Kidney (tissue), 14 donors: ENCODE data around the gene WBP1L. TPM values are rescaled to one million over a fixed set of nuclear protein-coding genes. Genes with fewer than 3 reads are reported as not detected.

Source experiments
- DNase-seq, 5 donors: peaks; one replicate each; pipeline ENCODE4 v3.0.0-alpha.2; 2013 to 2020
- FAIRE-seq: peaks from 2 replicates; lab custom pipeline; 2012; peaks lifted over from hg19 to GRCh38; lab: Jason Lieb, UNC
- H3K27ac ChIP-seq, 2 donors: one replicate each; pipeline ENCODE4 v1.7.0; 2013; ENCODE audit warnings: low read depth in 2 of 2, low read length in 2 of 2, inconsistent platforms in 1 of 2
- H3K27me3 ChIP-seq: one replicate; pipeline ENCODE4 v1.7.1; 2013; ENCODE audit warnings: low read length, inconsistent platforms; ENCODE audit not compliant: control insufficient read depth, insufficient read depth
- H3K36me3 ChIP-seq, 3 donors: one replicate each; pipeline versions ENCODE4 v1.7.0 to v1.7.1; 2013; ENCODE audit warnings: low read length in 3 of 3, control low read depth in 1 of 3, inconsistent platforms in 1 of 3; ENCODE audit not compliant: insufficient read depth in 3 of 3, control insufficient read depth in 2 of 3
- H3K4me1 ChIP-seq, 3 donors: one replicate each; pipeline versions ENCODE4 v1.7.0 to v1.7.1; 2013; ENCODE audit warnings: low read length in 3 of 3, inconsistent platforms in 1 of 3, low read depth in 1 of 3; ENCODE audit not compliant: control insufficient read depth in 2 of 3, insufficient read depth in 2 of 3
- H3K4me3 ChIP-seq, 3 donors: one replicate each; pipeline versions ENCODE4 v1.7.0 to v1.8.1; 2013; ENCODE audit warnings: low read length in 3 of 3, control low read depth in 1 of 3, inconsistent platforms in 1 of 3
- H3K9ac ChIP-seq, 3 donors: one replicate each; pipeline versions ENCODE4 v1.7.0 to v1.7.1; 2013; ENCODE audit warnings: low read length in 3 of 3, control low read depth in 1 of 3, inconsistent platforms in 1 of 3
- H3K9me3 ChIP-seq, 3 donors: one replicate each; pipeline versions ENCODE4 v1.7.0 to v1.7.1; 2013; ENCODE audit warnings: low read length in 3 of 3, control low read depth in 1 of 3, inconsistent platforms in 1 of 3; ENCODE audit not compliant: control insufficient read depth in 2 of 3, insufficient read depth in 1 of 3
- intact Hi-C: fragments of 100-400 bp; cut with DNase I; formaldehyde crosslinking; loops from one replicate; pipeline ENCODE4 v1.11.1; 2022
- polyA plus RNA-seq: library from polyadenylated mRNA; stranded (reverse); fragments of 350-450 nt; fragmentation: Illumina TruSeq; extraction: RNeasy Lipid Tissue Mini Kit (QIAGEN cat#74804); gene quantifications from one replicate; pipeline ENCODE4 v1.2.3, GENCODE V29; 2014; ENCODE audit warnings: low read depth, low replicate concordance; ENCODE audit not compliant: insufficient read depth
- total RNA-seq: library from RNA; stranded (reverse); fragmentation: NEBNext Ultra II Directional; extraction: Animal tissue kit (Norgen Biotek cat#: 25700); gene quantifications from one replicate; pipeline ENCODE4 v1.2.1, GENCODE V29; 2021
- TF ChIP-seq, protein P1 (sequence below): IDR thresholded peaks from 3 replicates; pipeline ENCODE4 v1.5.1; 2012; ENCODE audit warnings: mild to moderate bottlenecking, moderate library complexity, borderline replicate concordance; ENCODE audit not compliant: insufficient read depth; ENCODE audit errors: extremely low read depth
- donor health status: control.
- donor health status: control.
- donor health status: control.
- donor health status: control.
- donor health status: control.
- donor health status: DM: yes; HTN: yes; CAD: no.
- donor health status: Normal renal cell carcinoma (clear cell type).

Gene WBP1L
- total and polyA plus RNA-seq, 2 donors from 2014 or later: 27.8 to 55.7 TPM

DNA sequence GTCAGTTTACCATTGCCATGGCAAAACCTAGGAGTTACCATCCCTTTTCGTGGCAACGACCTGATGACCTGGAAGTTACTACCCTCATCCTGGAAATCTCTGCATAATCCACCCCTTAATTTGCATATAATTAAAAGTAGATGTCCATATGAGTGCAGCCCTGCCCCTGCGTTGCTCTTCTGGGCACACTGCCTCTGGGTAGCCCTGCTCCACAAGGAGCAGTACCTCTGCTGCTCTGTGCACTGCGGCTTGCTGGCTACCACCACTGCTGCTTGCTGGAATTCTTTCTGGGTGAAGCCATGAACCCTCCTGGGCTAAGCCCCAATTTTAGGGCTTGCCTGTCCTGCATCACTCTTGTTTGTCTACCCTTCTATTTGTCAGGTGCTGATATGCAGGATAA lies 80.9 kb downstream of the WBP1L start:
- Histone ChIP-seq H3K4me3 (no peak overlapping the region), H3K9ac (no peak overlapping the region), H3K27ac (no peak overlapping the region), H3K4me1 (no peaks in the 10 kb centered on the region), H3K9me3 (no peaks in the 10 kb centered on the region), H3K27me3 (no peaks in the 10 kb centered on the region), H3K36me3 (no peaks in the 10 kb centered on the region)
- FAIRE-seq (no peak), DNase-seq (no peak)
- intact Hi-C loops: no loop called here
- TF ChIP-seq, protein P1, sequence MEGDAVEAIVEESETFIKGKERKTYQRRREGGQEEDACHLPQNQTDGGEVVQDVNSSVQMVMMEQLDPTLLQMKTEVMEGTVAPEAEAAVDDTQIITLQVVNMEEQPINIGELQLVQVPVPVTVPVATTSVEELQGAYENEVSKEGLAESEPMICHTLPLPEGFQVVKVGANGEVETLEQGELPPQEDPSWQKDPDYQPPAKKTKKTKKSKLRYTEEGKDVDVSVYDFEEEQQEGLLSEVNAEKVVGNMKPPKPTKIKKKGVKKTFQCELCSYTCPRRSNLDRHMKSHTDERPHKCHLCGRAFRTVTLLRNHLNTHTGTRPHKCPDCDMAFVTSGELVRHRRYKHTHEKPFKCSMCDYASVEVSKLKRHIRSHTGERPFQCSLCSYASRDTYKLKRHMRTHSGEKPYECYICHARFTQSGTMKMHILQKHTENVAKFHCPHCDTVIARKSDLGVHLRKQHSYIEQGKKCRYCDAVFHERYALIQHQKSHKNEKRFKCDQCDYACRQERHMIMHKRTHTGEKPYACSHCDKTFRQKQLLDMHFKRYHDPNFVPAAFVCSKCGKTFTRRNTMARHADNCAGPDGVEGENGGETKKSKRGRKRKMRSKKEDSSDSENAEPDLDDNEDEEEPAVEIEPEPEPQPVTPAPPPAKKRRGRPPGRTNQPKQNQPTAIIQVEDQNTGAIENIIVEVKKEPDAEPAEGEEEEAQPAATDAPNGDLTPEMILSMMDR: no peak

DNA sequence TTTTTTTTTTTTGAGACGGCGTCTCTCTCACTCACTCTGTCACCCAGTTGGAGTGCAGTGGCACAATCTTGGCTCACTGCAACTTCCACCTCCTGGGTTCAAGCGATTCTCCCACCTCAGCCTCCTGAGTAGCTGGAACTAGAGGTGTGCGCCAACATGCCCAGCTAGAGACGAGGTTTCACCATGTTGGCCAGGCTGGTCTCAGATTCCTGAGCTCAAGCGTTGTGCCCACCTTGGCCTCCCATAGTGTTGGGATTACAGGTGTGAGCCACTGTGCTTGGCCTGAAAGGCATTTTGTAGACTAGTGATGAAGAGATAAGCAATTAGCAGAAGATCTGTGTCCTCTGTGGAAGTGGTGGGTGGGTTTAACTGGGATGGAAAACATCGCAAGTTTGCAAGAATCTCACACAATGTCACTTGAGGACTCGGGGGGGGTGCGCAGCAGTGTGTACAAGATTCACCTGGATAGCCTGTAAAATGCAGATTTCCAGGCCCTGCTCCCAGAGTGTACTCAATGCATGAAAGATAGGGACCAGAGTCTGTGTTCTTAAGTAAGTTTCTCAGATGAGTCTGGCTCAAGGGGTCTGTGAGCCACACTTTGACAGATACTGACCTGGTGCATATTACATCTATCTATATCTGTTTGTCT lies 82.5 kb downstream of the WBP1L start:
- FAIRE-seq (no peak), DNase-seq (no peak)
- no peaks in the 10 kb centered on the region for H3K9me3 ChIP-seq
- no peak overlapping the region for H3K9ac ChIP-seq
- intact Hi-C loops: no loop called here
- H3K36me3 ChIP-seq: no peaks in the 10 kb centered on the region
- no peaks in the 10 kb centered on the region for H3K4me1 ChIP-seq
- H3K27me3 ChIP-seq: no peaks in the 10 kb centered on the region
- no peak overlapping the region for H3K4me3 ChIP-seq
- no peak overlapping the region for H3K27ac ChIP-seq
- TF ChIP-seq, protein P1: no peak

DNA sequence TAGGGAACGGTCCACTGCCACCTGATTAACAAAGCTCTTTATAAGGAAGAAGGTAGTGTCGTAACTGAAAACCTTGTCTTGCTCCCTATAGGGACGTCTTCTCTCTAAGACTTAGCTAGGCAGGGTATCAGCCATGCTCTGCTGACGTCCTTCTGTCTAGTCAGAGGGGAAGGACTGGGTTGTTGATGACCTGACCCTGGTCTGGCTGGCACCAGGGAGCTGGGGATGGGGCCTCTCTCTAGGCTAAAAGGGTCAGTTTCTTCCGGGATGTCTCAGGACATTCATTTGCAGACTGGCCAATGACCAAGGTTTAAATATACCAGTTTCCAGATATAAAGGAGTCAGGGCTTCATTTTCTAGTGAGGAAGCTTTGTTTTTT lies 83.8 kb downstream of the WBP1L start:
- Histone ChIP-seq H3K4me1 (no peaks in the 10 kb centered on the region), H3K27me3 (no peaks in the 10 kb centered on the region), H3K27ac (no peak overlapping the region), H3K9me3 (no peaks in the 10 kb centered on the region), H3K4me3 (no peak overlapping the region), H3K9ac (no peak overlapping the region), H3K36me3 (no peaks in the 10 kb centered on the region)
- DNase-seq: no peak
- intact Hi-C loops: no loop called here
- TF ChIP-seq, protein P1: no peak
- no peak for FAIRE-seq
